Neural progenitor cell (in vitro differentiated cells): ENCODE data around the gene CCDC174. TPM values are rescaled to one million over a fixed set of nuclear protein-coding genes. Genes with fewer than 3 reads are reported as not detected.
A peak's percentile ranks its signal among the peaks of the same experiment; 100 is the strongest.

Source experiments
- DNase-seq: peaks from one replicate; pipeline ENCODE4 v3.0.0-alpha.2; 2016; ENCODE audit warnings: low spot score
- H2AFZ ChIP-seq: fragments of 200-600 bp; sonication (generic); replicated peaks from 2 replicates; pipeline ENCODE4 v1.6.1; 2016; ENCODE audit warnings: antibody characterized with exemption
- H3F3A ChIP-seq: fragments of 200-600 bp; sonication (generic); 2 replicates; pipeline ENCODE4 v1.6.1; 2016; ENCODE audit warnings: antibody characterized with exemption, low read depth
- H3K27ac ChIP-seq: fragments of 200-600 bp; sonication (generic); 2 replicates; pipeline ENCODE4 v1.5.1; 2016; ENCODE audit warnings: mild to moderate bottlenecking
- H3K27me3 ChIP-seq: fragments of 200-600 bp; sonication (generic); 2 replicates; pipeline ENCODE4 v1.6.1; 2016; ENCODE audit warnings: mild to moderate bottlenecking, moderate library complexity
- H3K36me3 ChIP-seq: fragments of 200-600 bp; sonication (generic); 2 replicates; pipeline ENCODE4 v1.5.1; 2016
- H3K4me1 ChIP-seq: fragments of 200-600 bp; sonication (generic); 2 replicates; pipeline ENCODE4 v1.6.1; 2016; ENCODE audit warnings: mixed run types
- H3K4me2 ChIP-seq: fragments of 200-600 bp; sonication (generic); 2 replicates; pipeline ENCODE4 v1.6.1; 2016
- H3K4me3 ChIP-seq: fragments of 200-600 bp; sonication (generic); 2 replicates; pipeline ENCODE4 v1.5.1; 2016
- H3K79me2 ChIP-seq: fragments of 200-600 bp; sonication (generic); 2 replicates; pipeline ENCODE4 v1.6.1; 2016; ENCODE audit warnings: low read depth
- H3K9ac ChIP-seq: fragments of 200-600 bp; sonication (generic); 2 replicates; pipeline ENCODE4 v1.6.1; 2016
- H3K9me3 ChIP-seq: fragments of 200-600 bp; sonication (generic); 2 replicates; pipeline ENCODE4 v1.5.1; 2016; ENCODE audit warnings: low read depth
- H4K20me1 ChIP-seq: fragments of 200-600 bp; sonication (generic); 2 replicates; pipeline ENCODE4 v1.6.1; 2016; ENCODE audit warnings: low read depth
- H3K27ac Mint-ChIP-seq: 3 replicates; pipeline ENCODE4 v1.8.0; 2021; ENCODE audit warnings: mixed read lengths
- H3K27me3 Mint-ChIP-seq: 2 replicates; pipeline ENCODE4 v1.8.0; 2022; ENCODE audit warnings: low read depth, mild to moderate bottlenecking, inconsistent platforms, moderate library complexity, mixed read lengths; ENCODE audit not compliant: insufficient read depth
- H3K36me3 Mint-ChIP-seq: 3 replicates; pipeline ENCODE4 v1.8.0; 2021; ENCODE audit warnings: mixed read lengths
- H3K4me1 Mint-ChIP-seq: 3 replicates; pipeline ENCODE4 v1.8.0; 2021; ENCODE audit warnings: mixed read lengths
- H3K4me3 Mint-ChIP-seq: 3 replicates; pipeline ENCODE4 v1.8.0; 2021; ENCODE audit warnings: mild to moderate bottlenecking, moderate library complexity, mixed read lengths
- H3K9me3 Mint-ChIP-seq: 3 replicates; pipeline ENCODE4 v1.8.0; 2020; ENCODE audit warnings: mixed read lengths
- EZH2 ChIP-seq: fragments of 200-600 bp; sonication (generic); IDR thresholded peaks from 2 replicates; pipeline ENCODE4 v1.6.1; 2017; ENCODE audit warnings: antibody characterized with exemption, mild to moderate bottlenecking, moderate library complexity
- EZH2phosphoT487 ChIP-seq: fragments of 200-600 bp; sonication (generic); IDR thresholded peaks from 2 replicates; pipeline ENCODE4 v1.6.1; 2017; ENCODE audit warnings: antibody characterized with exemption
- total RNA-seq: library from RNA; depleted of rRNA; stranded (reverse); fragments of >200 nt; gene quantifications from 2 replicates; pipeline ENCODE4 v1.2.3, GENCODE V29; 2015; ENCODE audit warnings: low replicate concordance
- TF ChIP-seq, protein P1 (sequence below): fragments of 200-600 bp; sonication (generic); IDR thresholded peaks from 2 replicates; pipeline ENCODE4 v1.5.1; 2017; ENCODE audit warnings: antibody characterized with exemption, mild to moderate bottlenecking

The CCDC174 gene
- total RNA-seq, 1 donor from 2014 or later, result 13.0 TPM

DNA sequence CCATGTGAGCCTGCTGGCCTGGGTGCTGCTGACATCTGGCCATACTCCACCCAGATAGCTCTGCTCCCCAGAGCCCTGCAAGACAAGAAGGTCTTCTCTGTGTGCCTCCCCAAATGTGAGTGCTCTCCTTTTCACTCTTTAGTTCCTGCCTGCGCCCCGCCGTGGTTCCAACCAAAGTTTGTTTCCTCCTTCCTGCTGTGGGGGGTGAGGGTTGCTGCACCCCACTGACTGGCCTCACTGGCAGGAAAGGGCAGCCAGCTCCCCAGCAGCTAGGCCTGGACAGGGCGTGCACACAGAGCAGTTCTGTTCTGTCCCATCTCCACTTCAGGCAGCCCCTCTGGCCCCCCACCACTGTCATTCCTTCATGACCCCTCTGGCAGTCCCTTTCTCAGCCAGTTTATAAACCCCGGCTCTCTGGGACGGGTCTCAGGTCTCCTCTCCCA lies 5.4 kb upstream of the CCDC174 start:
- H3K36me3 ChIP-seq, result no peaks in the 10 kb centered on the region
- no peak for TF ChIP-seq EZH2
- TF ChIP-seq, protein P1, sequence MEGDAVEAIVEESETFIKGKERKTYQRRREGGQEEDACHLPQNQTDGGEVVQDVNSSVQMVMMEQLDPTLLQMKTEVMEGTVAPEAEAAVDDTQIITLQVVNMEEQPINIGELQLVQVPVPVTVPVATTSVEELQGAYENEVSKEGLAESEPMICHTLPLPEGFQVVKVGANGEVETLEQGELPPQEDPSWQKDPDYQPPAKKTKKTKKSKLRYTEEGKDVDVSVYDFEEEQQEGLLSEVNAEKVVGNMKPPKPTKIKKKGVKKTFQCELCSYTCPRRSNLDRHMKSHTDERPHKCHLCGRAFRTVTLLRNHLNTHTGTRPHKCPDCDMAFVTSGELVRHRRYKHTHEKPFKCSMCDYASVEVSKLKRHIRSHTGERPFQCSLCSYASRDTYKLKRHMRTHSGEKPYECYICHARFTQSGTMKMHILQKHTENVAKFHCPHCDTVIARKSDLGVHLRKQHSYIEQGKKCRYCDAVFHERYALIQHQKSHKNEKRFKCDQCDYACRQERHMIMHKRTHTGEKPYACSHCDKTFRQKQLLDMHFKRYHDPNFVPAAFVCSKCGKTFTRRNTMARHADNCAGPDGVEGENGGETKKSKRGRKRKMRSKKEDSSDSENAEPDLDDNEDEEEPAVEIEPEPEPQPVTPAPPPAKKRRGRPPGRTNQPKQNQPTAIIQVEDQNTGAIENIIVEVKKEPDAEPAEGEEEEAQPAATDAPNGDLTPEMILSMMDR, result no peak
- no peak for TF ChIP-seq EZH2phosphoT487

DNA sequence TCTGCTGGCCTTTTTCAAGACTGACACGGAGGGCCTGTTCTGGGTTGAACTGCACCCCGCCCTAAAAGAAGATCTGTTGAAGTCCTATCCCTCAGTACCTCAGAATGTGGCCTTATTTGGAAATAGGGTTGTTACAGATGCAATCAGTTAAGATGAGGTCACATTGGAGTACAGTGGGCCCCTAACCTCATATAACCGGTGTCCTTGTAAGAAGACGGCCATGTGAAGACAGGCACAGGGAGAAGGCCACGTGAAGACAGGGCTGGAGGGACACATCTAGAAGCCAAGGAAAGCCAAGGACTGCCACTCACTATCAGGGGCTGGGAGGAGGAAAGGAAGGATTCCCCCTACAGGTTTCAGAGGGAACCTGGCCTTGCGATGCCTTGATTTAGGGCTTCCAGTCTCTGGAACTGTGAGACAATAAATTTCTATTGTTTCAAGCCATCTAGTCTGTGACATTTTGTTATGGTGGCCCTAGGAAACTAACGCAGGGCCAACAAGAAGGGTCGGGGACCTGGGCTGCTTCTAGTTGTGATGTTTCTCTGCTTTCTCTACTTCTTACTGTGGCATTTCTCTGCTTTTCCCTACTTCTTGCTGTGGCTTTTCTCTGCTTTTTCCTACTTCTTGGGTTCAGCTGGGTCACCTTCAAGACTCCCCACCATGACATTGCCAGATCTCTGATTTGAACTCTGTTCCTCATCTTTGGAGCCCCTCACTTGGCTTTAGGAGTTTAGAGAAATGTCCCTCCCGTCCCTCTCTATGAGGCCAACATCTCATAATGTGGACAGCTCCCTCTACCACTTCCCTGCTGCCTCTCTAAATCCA lies 4.8 kb upstream of the CCDC174 start:
- Histone ChIP-seq H3K4me3 (no peak overlapping the region), H3K27me3 (peaks cover 62% of the 10 kb centered on the region), H3K27ac (no peak overlapping the region), H3K36me3 (no peaks in the 10 kb centered on the region), H3K9me3 (no peaks in the 10 kb centered on the region), H4K20me1 (no peaks in the 10 kb centered on the region), H2AFZ (no peak overlapping the region), H3F3A (no peaks in the 10 kb centered on the region), H3K79me2 (peaks cover 1% of the 10 kb centered on the region), H3K9ac (no peak overlapping the region), H3K4me2 (no peak overlapping the region), H3K4me1 (no peaks in the 10 kb centered on the region)
- TF ChIP-seq, protein P1, result peak; percentile 24
- TF ChIP-seq EZH2 (no peak), EZH2phosphoT487 (no peak)
- Mint-ChIP-seq H3K4me3 (no peak overlapping the region), H3K27ac (no peak overlapping the region), H3K4me1 (peaks cover 36% of the 10 kb centered on the region), H3K36me3 (no peaks in the 10 kb centered on the region), H3K27me3 (peaks cover 6% of the 10 kb centered on the region), H3K9me3 (no peaks in the 10 kb centered on the region)
- peak; percentile 7 for DNase-seq

More for the DNA sequence above, 5.4 kb upstream of the CCDC174 start:
- no peaks in the 10 kb centered on the region for H3K9me3 ChIP-seq
- H3K4me2 ChIP-seq, result no peak overlapping the region
- no peak overlapping the region for H3K27ac ChIP-seq
- H4K20me1 ChIP-seq, result no peaks in the 10 kb centered on the region
- Mint-ChIP-seq H3K27me3 (peaks cover 6% of the 10 kb centered on the region), H3K27ac (no peak overlapping the region), H3K9me3 (no peaks in the 10 kb centered on the region), H3K4me1 (peaks cover 36% of the 10 kb centered on the region), H3K4me3 (no peak overlapping the region), H3K36me3 (no peaks in the 10 kb centered on the region)
- H3K27me3 ChIP-seq, result peaks cover 66% of the 10 kb centered on the region
- no peaks in the 10 kb centered on the region for H3F3A ChIP-seq
- no peak overlapping the region for H3K9ac ChIP-seq
- no peak for DNase-seq
- H3K4me3 ChIP-seq, result no peak overlapping the region
- H2AFZ ChIP-seq, result no peak overlapping the region
- no peaks in the 10 kb centered on the region for H3K79me2 ChIP-seq
- no peaks in the 10 kb centered on the region for H3K4me1 ChIP-seq

DNA sequence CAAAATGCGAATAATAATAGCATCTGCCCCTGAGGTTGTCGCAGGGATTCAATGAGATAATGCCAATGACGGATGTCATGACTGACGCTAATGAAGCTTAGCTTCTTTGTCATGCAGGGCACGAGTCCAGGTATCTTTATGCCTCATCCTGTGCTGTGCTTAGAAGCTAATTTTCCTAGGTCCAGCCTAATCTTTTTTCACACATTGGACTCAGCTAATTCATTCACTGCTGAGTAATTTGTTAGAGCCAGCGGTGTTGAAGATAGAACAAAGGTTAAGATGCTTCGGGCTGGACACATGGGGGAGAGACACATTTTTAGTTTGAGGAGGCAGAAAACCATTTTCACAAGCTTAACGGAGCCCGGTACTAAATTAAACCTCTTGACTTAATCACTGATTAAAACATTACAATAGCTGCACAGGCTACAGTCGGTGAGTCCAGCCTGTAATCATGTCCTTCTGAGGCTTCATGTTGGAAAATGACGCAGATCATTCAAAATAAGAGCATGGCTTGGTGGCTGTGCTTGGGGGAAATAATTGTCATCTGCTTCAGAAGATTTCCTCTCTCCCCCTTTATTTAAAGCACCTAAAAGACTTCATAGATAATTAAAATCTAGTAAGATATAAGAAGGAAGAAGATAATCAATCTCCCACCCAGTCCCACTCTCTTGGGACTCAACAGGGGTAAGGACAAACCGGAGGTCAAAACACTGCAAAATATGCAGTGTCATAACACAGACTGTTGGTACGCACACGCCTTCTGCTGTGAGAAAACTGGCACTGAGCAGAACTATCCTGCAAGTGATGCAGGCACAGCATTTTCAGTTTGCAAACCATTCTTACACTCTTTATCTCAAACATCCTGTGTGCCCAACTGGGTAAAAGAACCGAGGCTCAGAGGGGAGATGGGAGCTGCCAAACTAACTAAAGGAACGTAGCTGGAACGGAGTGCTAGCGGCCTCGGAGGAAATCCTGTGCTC lies 3.3 kb upstream of the CCDC174 start:
- H3K4me3 Mint-ChIP-seq, result no peak overlapping the region

More for the DNA sequence above, 3.3 kb upstream of the CCDC174 start:
- H3K27me3 ChIP-seq, result peaks cover 47% of the 10 kb centered on the region
- H3K36me3 ChIP-seq, result no peaks in the 10 kb centered on the region
- Mint-ChIP-seq H3K27ac (peak overlapping the region; percentile 47), H3K9me3 (no peaks in the 10 kb centered on the region), H3K27me3 (peaks cover 6% of the 10 kb centered on the region), H3K4me1 (peaks cover 46% of the 10 kb centered on the region), H3K36me3 (no peaks in the 10 kb centered on the region)
- peaks cover 16% of the 10 kb centered on the region for H3K79me2 ChIP-seq
- peaks cover 6% of the 10 kb centered on the region for H3K4me1 ChIP-seq
- no peaks in the 10 kb centered on the region for H3K9me3 ChIP-seq
- no peak overlapping the region for H3K4me2 ChIP-seq
- no peak for DNase-seq
- H3K4me3 ChIP-seq, result no peak overlapping the region
- H4K20me1 ChIP-seq, result no peaks in the 10 kb centered on the region
- H3K27ac ChIP-seq, result no peak overlapping the region
- H3K9ac ChIP-seq, result no peak overlapping the region
- no peak overlapping the region for H2AFZ ChIP-seq
- H3F3A ChIP-seq, result no peaks in the 10 kb centered on the region
- TF ChIP-seq EZH2, result no peak
- TF ChIP-seq, protein P1, result no peak
